ENCODE data around the gene PPM1F.

PPM1F gene

GRCh38 chr22:21952586-21953571 is at the start of gene PPM1F:
TSS of gene PPM1F (minus strand) at chr22:21952848. CDS start at chr22:21946048, 6,800 bp downstream.
- H3K4me3 ChIP-seq (ENCODE audit: control insufficient read depth, low read depth, low read length): peak within 1 kb of the TSS; percentile 86
- DNase-seq (ENCODE audit: low read depth): no peak

GRCh38 chr22:22001664-22002525 is 49.2 kb upstream of the PPM1F start:
- no peak overlapping the region for H3K4me3 ChIP-seq (ENCODE audit: control insufficient read depth, low read depth, low read length)
- TF ChIP-seq, protein P1, sequence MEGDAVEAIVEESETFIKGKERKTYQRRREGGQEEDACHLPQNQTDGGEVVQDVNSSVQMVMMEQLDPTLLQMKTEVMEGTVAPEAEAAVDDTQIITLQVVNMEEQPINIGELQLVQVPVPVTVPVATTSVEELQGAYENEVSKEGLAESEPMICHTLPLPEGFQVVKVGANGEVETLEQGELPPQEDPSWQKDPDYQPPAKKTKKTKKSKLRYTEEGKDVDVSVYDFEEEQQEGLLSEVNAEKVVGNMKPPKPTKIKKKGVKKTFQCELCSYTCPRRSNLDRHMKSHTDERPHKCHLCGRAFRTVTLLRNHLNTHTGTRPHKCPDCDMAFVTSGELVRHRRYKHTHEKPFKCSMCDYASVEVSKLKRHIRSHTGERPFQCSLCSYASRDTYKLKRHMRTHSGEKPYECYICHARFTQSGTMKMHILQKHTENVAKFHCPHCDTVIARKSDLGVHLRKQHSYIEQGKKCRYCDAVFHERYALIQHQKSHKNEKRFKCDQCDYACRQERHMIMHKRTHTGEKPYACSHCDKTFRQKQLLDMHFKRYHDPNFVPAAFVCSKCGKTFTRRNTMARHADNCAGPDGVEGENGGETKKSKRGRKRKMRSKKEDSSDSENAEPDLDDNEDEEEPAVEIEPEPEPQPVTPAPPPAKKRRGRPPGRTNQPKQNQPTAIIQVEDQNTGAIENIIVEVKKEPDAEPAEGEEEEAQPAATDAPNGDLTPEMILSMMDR (IDR thresholded peaks at IDR 0.05; ENCODE audit: control insufficient read depth, insufficient read depth, low read depth, low read length, missing control alignments): no peak
- no peak for DNase-seq (ENCODE audit: low read depth)

More at GRCh38 chr22:21952586-21953571, at the start of gene PPM1F:
- TF ChIP-seq, protein P1 (IDR thresholded peaks at IDR 0.05; ENCODE audit: control insufficient read depth, insufficient read depth, low read depth, low read length, missing control alignments): peak; percentile 73

DNA sequence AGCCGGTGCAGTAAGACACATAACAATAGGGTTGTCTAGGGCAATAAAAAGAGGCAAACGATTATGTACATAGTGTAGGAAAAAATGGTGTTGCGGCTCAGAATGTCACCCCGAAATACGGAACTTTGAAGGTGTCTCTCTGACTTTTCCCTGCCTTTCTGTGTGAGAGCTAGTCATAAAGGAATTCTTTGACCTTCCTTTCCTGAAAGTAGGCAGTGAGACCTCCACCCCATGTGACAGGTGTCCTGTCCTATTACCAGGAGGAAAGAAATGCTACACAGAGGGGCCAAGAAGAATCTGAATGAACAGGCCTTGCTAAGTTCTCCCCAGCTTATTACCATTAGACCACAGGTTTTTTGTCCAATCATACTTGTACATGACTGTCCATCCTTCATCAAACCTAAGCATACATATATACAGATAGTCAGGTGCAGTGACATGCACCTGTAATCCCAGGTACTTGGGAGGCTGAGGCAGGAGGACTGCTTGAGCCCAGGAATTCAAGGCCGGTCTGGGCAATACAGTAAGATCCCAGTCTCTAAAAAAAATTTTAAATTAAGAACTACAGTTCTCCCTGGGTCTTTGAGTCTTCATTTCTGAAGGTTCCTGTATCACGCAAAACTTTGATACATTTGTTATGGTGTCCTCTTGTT is 46.1 kb upstream of the PPM1F start:
- no peak overlapping the region for H3K4me3 ChIP-seq (ENCODE audit: control insufficient read depth, low read depth, low read length)
- TF ChIP-seq, protein P1 (IDR thresholded peaks at IDR 0.05; ENCODE audit: control insufficient read depth, insufficient read depth, low read depth, low read length, missing control alignments): no peak
- no peak for DNase-seq (ENCODE audit: low read depth)

DNA sequence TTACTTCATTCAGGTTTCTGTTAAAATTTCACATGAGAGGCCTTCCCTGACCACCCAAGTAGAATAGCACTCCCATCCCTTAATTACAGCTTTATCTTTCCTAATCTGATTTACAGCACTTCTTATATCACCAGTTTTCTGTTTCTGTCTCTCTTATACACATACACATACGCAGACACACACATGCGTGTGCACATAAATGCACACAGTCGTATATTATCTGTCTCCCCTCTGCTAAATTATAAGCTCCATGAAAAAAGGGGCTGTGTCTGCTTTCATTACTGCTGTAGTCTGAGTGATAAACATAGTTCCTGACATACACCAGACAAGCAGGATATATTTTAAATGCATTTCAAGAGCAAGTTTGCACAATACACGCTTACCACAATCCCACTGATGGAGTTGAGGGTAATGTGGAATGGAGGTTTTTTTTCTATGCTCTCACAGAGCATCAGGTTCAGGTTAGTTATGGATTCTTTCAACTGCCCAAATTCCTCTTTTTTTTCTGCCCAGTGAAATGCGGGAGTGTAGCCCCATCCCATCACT is 43.6 kb upstream of the PPM1F start:
- H3K4me3 ChIP-seq (ENCODE audit: control insufficient read depth, low read depth, low read length): no peak overlapping the region
- DNase-seq (ENCODE audit: low read depth): no peak
- TF ChIP-seq, protein P1 (IDR thresholded peaks at IDR 0.05; ENCODE audit: control insufficient read depth, insufficient read depth, low read depth, low read length, missing control alignments): no peak

- no peak for DNase-seq (ENCODE audit: low read depth)
- TF ChIP-seq, protein P1 (IDR thresholded peaks at IDR 0.05; ENCODE audit: control insufficient read depth, insufficient read depth, low read depth, low read length, missing control alignments): no peak
- no peak overlapping the region for H3K4me3 ChIP-seq (ENCODE audit: control insufficient read depth, low read depth, low read length)
Measured at GRCh38 chr22:21995660-21996059, 43.0 kb upstream of the PPM1F start.
